Gastrocnemius medialis (tissue), 4 donors: ENCODE data around the gene CCDC13. TPM values are rescaled to one million over a fixed set of nuclear protein-coding genes. Genes with fewer than 3 reads are reported as not detected.

Experiments used
- ATAC-seq, 2 donors: fragments of 150-250 bp; one replicate each; pipeline ENCODE4 v1.9.1; 2016
- DNase-seq, 2 donors: peaks; one replicate each; pipeline ENCODE4 v3.0.0-alpha.2; 2019
- H3K27ac ChIP-seq, 4 donors: fragments of 200-600 bp; sonication (generic); 1 replicate in 1 of 4; 2 replicates in 3 of 4; pipeline ENCODE4 v1.5.1; 2016 to 2018; ENCODE audit warnings: mild to moderate bottlenecking in 2 of 4, moderate library complexity in 1 of 4
- H3K27me3 ChIP-seq, 3 donors: fragments of 200-600 bp; sonication (generic) in 2 of 3; 1 replicate in 1 of 3; 2 replicates in 2 of 3; pipeline versions ENCODE4 v1.5.1 to v1.6.0; 2016 to 2019; ENCODE audit warnings: mild to moderate bottlenecking in 1 of 3, moderate library complexity in 1 of 3
- H3K36me3 ChIP-seq, 2 donors: fragments of 200-600 bp; sonication (generic) in 1 of 2; one replicate each; pipeline ENCODE4 v1.5.1; 2017 to 2018
- H3K4me1 ChIP-seq, 2 donors: fragments of 200-600 bp; sonication (generic) in 1 of 2; one replicate each; pipeline ENCODE4 v1.5.1; 2016 to 2017; ENCODE audit warnings: mild to moderate bottlenecking in 2 of 2
- H3K4me3 ChIP-seq, 4 donors: fragments of 200-600 bp; sonication (generic) in 3 of 4; 1 replicate in 1 of 4; 2 replicates in 3 of 4; pipeline ENCODE4 v1.5.1; 2016 to 2019; ENCODE audit warnings: mild to moderate bottlenecking in 2 of 4
- H3K9me3 ChIP-seq, 3 donors: fragments of 200-600 bp; sonication (generic) in 2 of 3; 1 replicate in 1 of 3; 2 replicates in 2 of 3; pipeline ENCODE4 v1.5.1; 2016 to 2019
- CTCF ChIP-seq, 5 experiments: fragments of 450-650 bp in 3 of 5; fragments of 200-600 bp in 2 of 5; sonication (generic) in 2 of 5; IDR thresholded peaks in 4 of 5; conservative IDR thresholded peaks in 1 of 5; 1 replicate in 4 of 5; 2 replicates in 1 of 5; pipeline ENCODE4 v1.5.1; 2016 to 2019; ENCODE audit warnings: antibody characterized with exemption in 5 of 5, mild to moderate bottlenecking in 3 of 5, moderate library complexity in 3 of 5
- POLR2A ChIP-seq, 2 donors: fragments of 450-650 bp; IDR thresholded peaks; one replicate each; pipeline ENCODE4 v1.6.1; 2017; ENCODE audit warnings: antibody characterized with exemption in 2 of 2, mild to moderate bottlenecking in 2 of 2, moderate library complexity in 2 of 2
- in situ Hi-C, 4 donors: fragments of 200-750 bp; cut with MboI; loops; one replicate each; pipeline versions ENCODE4 v1.15.0 to v1.8.0; 2017; ENCODE audit warnings: low sequenced_read_pairs in 4 of 4
- intact Hi-C: fragments of 100-400 bp; cut with DNase I; formaldehyde crosslinking; loops from one replicate; pipeline ENCODE4 v1.15.1; 2023; ENCODE audit warnings: low total_unique reads
- total RNA-seq, 4 donors: library from RNA; depleted of rRNA; stranded (reverse); fragments of >200 nt; gene quantifications; one replicate each; pipeline versions ENCODE4 v1.1.0 to v1.2.3, GENCODE V29; 2016

The CCDC13 gene
- total RNA-seq: 1 to 10 TPM in 2 of 4 donors, under 1 TPM in 2; 0.12 to 1.5 (median 1.1) TPM

GRCh38 chr3:42772670-42773408 is at the start of gene CCDC13:
TSS of gene CCDC13 (minus strand) at chr3:42773253. CDS start at chr3:42758345, 14,908 bp downstream.
- peaks cover 5% of the 10 kb centered on the region in 2 donors for H3K4me1 ChIP-seq
- H3K4me3 ChIP-seq: peak within 1 kb of the TSS; percentile 53 to 73 (median 58)
- intact Hi-C loops (no loop called here), in situ Hi-C loops (no loop called here)
- peak; percentile 89 to 91 for ATAC-seq
- H3K27me3 ChIP-seq: no peaks in the 10 kb centered on the region
- DNase-seq: peak; percentile 88 to 89
- H3K27ac ChIP-seq: peak within 1 kb of the TSS; percentile 27 to 69 (median 30)
- H3K9me3 ChIP-seq: no peaks in the 10 kb centered on the region
- TF ChIP-seq CTCF (IDR thresholded peaks at IDR 0.05 in 4 of 5, conservative IDR thresholded peaks at IDR 0.05 in 1 of 5): no peak
- TF ChIP-seq POLR2A (IDR thresholded peaks at IDR 0.05): peak in 1 of 2 donors; percentile 32
- H3K36me3 ChIP-seq: no peaks in the 10 kb centered on the region

- no peaks in the 10 kb centered on the region for H3K4me1 ChIP-seq
- H3K27ac ChIP-seq: no peak overlapping the region
- H3K9me3 ChIP-seq: no peaks in the 10 kb centered on the region
- in situ Hi-C loops: no loop called here
- DNase-seq: no peak
- no peak overlapping the region for H3K4me3 ChIP-seq
- no peaks in the 10 kb centered on the region for H3K27me3 ChIP-seq
- no peaks in the 10 kb centered on the region for H3K36me3 ChIP-seq
- no peak for TF ChIP-seq POLR2A (IDR thresholded peaks at IDR 0.05)
- no peak for TF ChIP-seq CTCF (IDR thresholded peaks at IDR 0.05 in 4 of 5, conservative IDR thresholded peaks at IDR 0.05 in 1 of 5)
- ATAC-seq: no peak
- intact Hi-C loops: no loop called here
Measured at GRCh38 chr3:42822828-42823227, 49.8 kb upstream of the CCDC13 start.

GRCh38 chr3:42820746-42821051 is 47.6 kb upstream of the CCDC13 start:
- Histone ChIP-seq H3K27ac (no peak overlapping the region), H3K27me3 (no peaks in the 10 kb centered on the region), H3K9me3 (no peaks in the 10 kb centered on the region), H3K4me3 (no peak overlapping the region), H3K4me1 (no peaks in the 10 kb centered on the region), H3K36me3 (no peaks in the 10 kb centered on the region)
- ATAC-seq (no peak), DNase-seq (no peak)
- in situ Hi-C loops: no loop called here
- TF ChIP-seq CTCF (IDR thresholded peaks at IDR 0.05 in 4 of 5, conservative IDR thresholded peaks at IDR 0.05 in 1 of 5): no peak
- no peak for TF ChIP-seq POLR2A (IDR thresholded peaks at IDR 0.05)
- intact Hi-C loops: no loop called here

GRCh38 chr3:42819351-42819965 is 46.4 kb upstream of the CCDC13 start:
- Histone ChIP-seq H3K27me3 (no peaks in the 10 kb centered on the region), H3K4me1 (no peaks in the 10 kb centered on the region), H3K36me3 (no peaks in the 10 kb centered on the region), H3K4me3 (no peak overlapping the region), H3K9me3 (no peaks in the 10 kb centered on the region), H3K27ac (no peak overlapping the region)
- no peak for ATAC-seq
- TF ChIP-seq POLR2A (IDR thresholded peaks at IDR 0.05) (no peak), CTCF (IDR thresholded peaks at IDR 0.05 in 4 of 5, conservative IDR thresholded peaks at IDR 0.05 in 1 of 5) (no peak)
- intact Hi-C loops: no loop called here
- in situ Hi-C loops: no loop called here
- DNase-seq: no peak
